ENCODE results near the gene MTRF1.

The MTRF1 gene

GRCh38 chr13:41294914-41295313 is 31.5 kb upstream of the MTRF1 start:
- no peaks in the 10 kb centered on the region for H3K4me1 ChIP-seq (ENCODE audit: insufficient read depth, low read length)
- no peak for ATAC-seq (ENCODE audit: insufficient read depth, low read depth)
- H3K79me2 ChIP-seq (ENCODE audit: insufficient read depth, low read length) = no peaks in the 10 kb centered on the region
- no peaks in the 10 kb centered on the region for H3K36me3 ChIP-seq (ENCODE audit: insufficient read depth, low read length)
- H2AFZ ChIP-seq (ENCODE audit: low read depth, low read length) = no peak overlapping the region
- no peaks in the 10 kb centered on the region for H3K27me3 ChIP-seq (ENCODE audit: insufficient read depth, low read length, poor library complexity)
- DNase-seq = no peak
- H3K4me3 ChIP-seq (ENCODE audit: low read depth in 1 of 2, low read length in 2 of 2) = no peak overlapping the region
- H4K20me1 ChIP-seq (ENCODE audit: insufficient read depth, low read length) = no peaks in the 10 kb centered on the region
- no peak overlapping the region for H3K4me2 ChIP-seq (ENCODE audit: insufficient read depth, low read length)
- TF ChIP-seq CTCF (IDR thresholded peaks at IDR 0.05; ENCODE audit: borderline replicate concordance, extremely low read depth, low read length, poor library complexity, severe bottlenecking) = no peak
- no peak for TF ChIP-seq EZH2 (IDR thresholded peaks at IDR 0.05; ENCODE audit: borderline replicate concordance, low read depth, low read length, severe bottlenecking)
- H3K9me3 ChIP-seq (ENCODE audit: insufficient read depth, low read length, severe bottlenecking) = peaks cover 2% of the 10 kb centered on the region
- no peak overlapping the region for H3K27ac ChIP-seq (ENCODE audit: low read length)
- H3K9ac ChIP-seq (ENCODE audit: low read depth, low read length) = no peak overlapping the region

GRCh38 chr13:41293272-41293671 is 29.9 kb upstream of the MTRF1 start:
- no peaks in the 10 kb centered on the region for H3K4me1 ChIP-seq (ENCODE audit: insufficient read depth, low read length)
- no peak overlapping the region for H3K4me2 ChIP-seq (ENCODE audit: insufficient read depth, low read length)
- no peak overlapping the region for H3K27ac ChIP-seq (ENCODE audit: low read length)
- peaks cover 2% of the 10 kb centered on the region for H3K9me3 ChIP-seq (ENCODE audit: insufficient read depth, low read length, severe bottlenecking)
- H2AFZ ChIP-seq (ENCODE audit: low read depth, low read length) = no peak overlapping the region
- H3K79me2 ChIP-seq (ENCODE audit: insufficient read depth, low read length) = no peaks in the 10 kb centered on the region
- no peak for ATAC-seq (ENCODE audit: insufficient read depth, low read depth)
- H3K9ac ChIP-seq (ENCODE audit: low read depth, low read length) = no peak overlapping the region
- TF ChIP-seq CTCF (IDR thresholded peaks at IDR 0.05; ENCODE audit: borderline replicate concordance, extremely low read depth, low read length, poor library complexity, severe bottlenecking) = no peak
- no peaks in the 10 kb centered on the region for H3K36me3 ChIP-seq (ENCODE audit: insufficient read depth, low read length)
- H3K27me3 ChIP-seq (ENCODE audit: insufficient read depth, low read length, poor library complexity) = no peaks in the 10 kb centered on the region
- no peak overlapping the region for H3K4me3 ChIP-seq (ENCODE audit: low read depth in 1 of 2, low read length in 2 of 2)
- no peak for DNase-seq
- no peaks in the 10 kb centered on the region for H4K20me1 ChIP-seq (ENCODE audit: insufficient read depth, low read length)

- H3K9ac ChIP-seq (ENCODE audit: low read depth, low read length) = no peak overlapping the region
- no peaks in the 10 kb centered on the region for H3K4me1 ChIP-seq (ENCODE audit: insufficient read depth, low read length)
- H3K4me3 ChIP-seq (ENCODE audit: low read depth in 1 of 2, low read length in 2 of 2) = no peak overlapping the region
- H3K36me3 ChIP-seq (ENCODE audit: insufficient read depth, low read length) = no peaks in the 10 kb centered on the region
- H3K79me2 ChIP-seq (ENCODE audit: insufficient read depth, low read length) = no peaks in the 10 kb centered on the region
- DNase-seq (no peak), ATAC-seq (ENCODE audit: insufficient read depth, low read depth) (no peak)
- H2AFZ ChIP-seq (ENCODE audit: low read depth, low read length) = no peak overlapping the region
- H3K9me3 ChIP-seq (ENCODE audit: insufficient read depth, low read length, severe bottlenecking) = peaks cover 2% of the 10 kb centered on the region
- H3K27me3 ChIP-seq (ENCODE audit: insufficient read depth, low read length, poor library complexity) = no peaks in the 10 kb centered on the region
- H4K20me1 ChIP-seq (ENCODE audit: insufficient read depth, low read length) = no peaks in the 10 kb centered on the region
- H3K4me2 ChIP-seq (ENCODE audit: insufficient read depth, low read length) = no peak overlapping the region
- no peak for TF ChIP-seq CTCF (IDR thresholded peaks at IDR 0.05; ENCODE audit: borderline replicate concordance, extremely low read depth, low read length, poor library complexity, severe bottlenecking)
- no peak for TF ChIP-seq EZH2 (IDR thresholded peaks at IDR 0.05; ENCODE audit: borderline replicate concordance, low read depth, low read length, severe bottlenecking)
- no peak overlapping the region for H3K27ac ChIP-seq (ENCODE audit: low read length)
These were observed 27.9 kb upstream of the MTRF1 start for GRCh38 chr13:41291246-41291645.

- no peak for DNase-seq
- no peak overlapping the region for H3K9ac ChIP-seq (ENCODE audit: low read depth, low read length)
- no peak for ATAC-seq (ENCODE audit: insufficient read depth, low read depth)
These were observed 26.1 kb upstream of the MTRF1 start for GRCh38 chr13:41289463-41289881.

More at GRCh38 chr13:41289463-41289881, 26.1 kb upstream of the MTRF1 start:
- H4K20me1 ChIP-seq (ENCODE audit: insufficient read depth, low read length) = no peaks in the 10 kb centered on the region
- no peaks in the 10 kb centered on the region for H3K79me2 ChIP-seq (ENCODE audit: insufficient read depth, low read length)
- H3K4me3 ChIP-seq (ENCODE audit: low read depth in 1 of 2, low read length in 2 of 2) = no peak overlapping the region
- no peaks in the 10 kb centered on the region for H3K4me1 ChIP-seq (ENCODE audit: insufficient read depth, low read length)
- peaks cover 2% of the 10 kb centered on the region for H3K9me3 ChIP-seq (ENCODE audit: insufficient read depth, low read length, severe bottlenecking)
- no peak for TF ChIP-seq EZH2 (IDR thresholded peaks at IDR 0.05; ENCODE audit: borderline replicate concordance, low read depth, low read length, severe bottlenecking)
- no peak for TF ChIP-seq CTCF (IDR thresholded peaks at IDR 0.05; ENCODE audit: borderline replicate concordance, extremely low read depth, low read length, poor library complexity, severe bottlenecking)
- H3K27ac ChIP-seq (ENCODE audit: low read length) = no peak overlapping the region
- H3K27me3 ChIP-seq (ENCODE audit: insufficient read depth, low read length, poor library complexity) = no peaks in the 10 kb centered on the region
- H3K4me2 ChIP-seq (ENCODE audit: insufficient read depth, low read length) = no peak overlapping the region
- H3K36me3 ChIP-seq (ENCODE audit: insufficient read depth, low read length) = no peaks in the 10 kb centered on the region
- H2AFZ ChIP-seq (ENCODE audit: low read depth, low read length) = no peak overlapping the region
